Measurements from ENCODE around the gene FOXD4L6.
"Not testable (repeated sequence)": the region's sequence is repeated elsewhere in the genome, so short reads cannot be mapped to it uniquely, and the experiment has no call there.

The FOXD4L6 gene

DNA sequence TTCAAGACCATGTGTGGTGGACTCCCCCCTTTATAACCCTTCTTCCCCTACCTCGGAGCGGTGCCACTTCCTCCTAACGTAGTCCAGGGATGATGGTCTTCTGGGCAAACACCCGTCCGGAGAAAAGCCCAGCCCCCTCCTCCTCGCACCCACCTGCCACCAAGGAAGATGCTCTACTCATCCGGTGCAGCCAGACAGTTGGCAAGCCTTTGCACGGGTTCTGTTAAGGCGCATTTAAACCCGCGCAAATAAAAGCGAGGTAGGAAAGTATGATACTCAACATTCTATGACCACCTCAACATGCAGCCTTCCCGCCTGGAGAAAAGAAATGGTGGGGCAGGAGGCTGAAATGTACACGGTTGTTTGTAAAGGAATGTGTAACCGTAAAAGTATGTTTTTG, at the start of gene FOXD4L6:
Gene FOXD4L6, minus strand, starts transcription at position 101 of the 400 bp plus-strand sequence. CDS start 298 bp downstream, outside the sequence.
- DNase-seq: not testable (repeated sequence)

DNA sequence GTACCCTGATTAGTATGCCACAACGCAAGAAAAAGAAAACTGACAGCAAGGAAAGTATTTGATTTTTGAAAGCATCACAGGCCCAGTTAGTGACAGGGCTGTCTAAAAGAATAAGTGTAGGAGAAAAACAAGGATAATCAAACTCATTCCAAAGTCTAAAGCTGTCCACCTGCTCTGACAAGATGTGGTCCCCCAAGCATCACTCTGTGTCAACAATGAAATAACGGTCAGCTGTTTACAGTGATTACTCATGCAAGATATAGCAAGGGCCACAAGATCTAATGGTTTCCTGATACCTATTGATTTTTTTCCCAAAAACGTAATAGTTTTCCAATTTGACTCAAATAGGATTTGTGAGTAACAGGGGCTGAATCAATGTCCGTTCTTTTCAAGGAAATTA, 46.5 kb upstream of the FOXD4L6 start:
- not testable (repeated sequence) for DNase-seq

DNA sequence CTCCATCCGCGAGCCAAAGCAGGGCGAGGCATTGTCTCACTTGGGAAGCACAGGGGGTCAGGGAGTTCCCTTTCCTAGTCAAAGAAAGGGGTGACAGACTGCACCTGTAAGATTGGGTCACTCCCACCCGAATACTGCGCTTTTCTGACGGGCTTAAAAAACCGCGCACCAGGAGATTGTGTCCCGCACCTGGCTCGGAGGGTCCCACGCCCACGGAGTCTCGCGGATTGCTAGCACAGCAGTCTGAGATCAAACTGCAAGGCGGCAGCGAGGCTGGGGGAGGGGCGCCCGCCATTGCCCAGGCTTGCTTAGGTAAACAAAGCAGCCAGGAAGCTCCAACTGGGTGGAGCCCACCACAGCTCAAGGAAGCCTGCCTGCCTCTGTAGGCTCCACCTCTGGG, 21.6 kb upstream of the FOXD4L6 start:
- not testable (repeated sequence) for DNase-seq

DNA sequence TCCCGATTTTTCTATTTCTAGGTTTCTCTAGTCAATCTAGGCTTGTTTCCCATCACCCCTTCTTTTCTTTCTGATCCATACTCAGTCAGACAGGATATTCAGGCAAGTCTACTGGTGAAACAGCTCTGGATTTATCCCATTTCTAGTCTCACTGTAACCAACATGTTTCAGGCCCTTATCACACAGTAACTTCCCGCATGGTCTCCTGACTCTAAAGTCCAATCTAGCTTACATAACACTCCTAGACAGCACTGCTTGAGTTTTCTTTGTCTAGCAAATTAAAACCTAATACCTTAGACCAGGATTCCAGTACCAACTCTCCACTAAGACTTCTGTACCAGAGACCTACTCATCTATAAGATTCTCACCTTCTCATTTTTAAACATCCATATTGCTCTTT, 13.4 kb upstream of the FOXD4L6 start:
- DNase-seq: not testable (repeated sequence)

DNA sequence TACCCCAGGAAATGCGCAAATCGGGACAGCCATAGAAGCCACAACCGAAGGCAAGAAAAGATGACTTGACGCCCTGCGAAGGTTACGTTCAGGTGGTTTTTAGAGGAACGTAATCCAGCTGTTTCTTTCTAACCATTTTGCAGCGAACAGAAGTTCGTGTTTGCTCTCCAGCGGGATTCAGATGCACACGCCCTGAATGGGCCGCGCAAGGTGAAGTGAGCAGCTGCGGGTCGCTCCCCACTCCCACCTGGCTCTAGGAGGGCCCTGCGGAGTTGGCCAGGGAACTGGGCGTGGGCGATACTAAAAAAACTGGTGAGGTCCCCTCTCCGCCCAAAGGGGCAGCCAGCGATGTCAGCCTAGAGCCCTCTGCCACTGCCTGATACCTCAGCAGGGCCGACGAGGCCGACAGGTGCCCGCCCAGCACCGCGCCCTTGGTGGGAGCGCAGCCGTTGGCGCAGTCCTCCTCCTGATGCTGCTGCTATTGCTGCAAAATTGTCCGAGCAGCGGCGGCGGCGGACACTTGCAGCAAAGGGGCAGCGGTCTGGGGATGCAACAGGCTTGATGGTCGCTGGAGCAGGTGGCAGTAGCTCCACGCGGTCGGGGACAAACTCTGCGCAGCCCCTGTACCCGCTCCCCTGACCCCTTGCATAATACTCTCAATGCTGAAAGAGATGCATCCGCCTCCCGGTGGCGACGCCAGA, 1.6 kb downstream of the FOXD4L6 start:
- DNase-seq: not testable (repeated sequence)

DNA sequence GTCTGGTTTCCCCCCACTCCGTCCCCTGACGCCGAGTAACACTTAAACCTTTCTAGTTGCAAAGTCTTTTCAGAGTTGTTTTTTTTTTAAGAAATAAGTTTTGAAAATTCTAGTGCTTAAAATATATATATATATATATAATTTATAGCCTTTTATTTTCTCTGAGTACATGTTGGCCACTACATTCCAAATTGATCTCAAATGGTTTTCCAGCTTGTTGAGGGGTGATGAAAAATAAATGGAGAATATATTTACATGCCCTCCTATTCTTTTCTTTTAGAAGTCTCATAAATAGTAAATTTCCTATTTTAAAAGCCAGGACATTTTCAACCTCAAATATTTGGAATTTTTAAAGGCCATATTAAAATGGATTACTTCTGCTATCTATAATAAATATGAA, 2.5 kb downstream of the FOXD4L6 start:
- not testable (repeated sequence) for DNase-seq

DNA sequence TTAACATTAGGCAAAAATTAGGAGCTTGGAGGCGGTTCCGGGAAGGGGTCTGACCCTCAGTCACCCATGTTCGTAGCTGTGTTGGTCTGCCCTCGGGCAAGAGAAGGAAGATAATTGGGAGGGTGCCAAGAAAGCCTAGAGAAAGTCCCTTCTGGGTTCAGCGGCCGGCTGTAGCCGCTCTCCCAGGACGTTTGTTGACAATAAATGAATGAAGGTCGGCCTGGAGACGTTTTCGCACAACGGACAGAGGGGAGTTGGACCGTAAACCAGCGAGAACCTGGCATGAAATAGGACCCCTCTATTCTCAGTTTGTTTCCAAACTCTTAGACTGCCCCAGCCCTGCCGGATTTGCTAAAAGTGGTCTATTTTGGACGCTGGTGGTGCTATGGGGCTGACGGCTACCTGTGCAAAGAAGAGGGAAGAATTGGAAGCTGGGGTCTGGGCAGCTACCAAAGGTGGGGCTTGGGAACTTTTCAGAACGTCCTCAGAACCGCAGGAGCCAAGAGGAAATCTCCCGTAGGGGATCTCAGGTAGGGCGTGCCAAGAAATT, 3.3 kb downstream of the FOXD4L6 start:
- DNase-seq: not testable (repeated sequence)

DNA sequence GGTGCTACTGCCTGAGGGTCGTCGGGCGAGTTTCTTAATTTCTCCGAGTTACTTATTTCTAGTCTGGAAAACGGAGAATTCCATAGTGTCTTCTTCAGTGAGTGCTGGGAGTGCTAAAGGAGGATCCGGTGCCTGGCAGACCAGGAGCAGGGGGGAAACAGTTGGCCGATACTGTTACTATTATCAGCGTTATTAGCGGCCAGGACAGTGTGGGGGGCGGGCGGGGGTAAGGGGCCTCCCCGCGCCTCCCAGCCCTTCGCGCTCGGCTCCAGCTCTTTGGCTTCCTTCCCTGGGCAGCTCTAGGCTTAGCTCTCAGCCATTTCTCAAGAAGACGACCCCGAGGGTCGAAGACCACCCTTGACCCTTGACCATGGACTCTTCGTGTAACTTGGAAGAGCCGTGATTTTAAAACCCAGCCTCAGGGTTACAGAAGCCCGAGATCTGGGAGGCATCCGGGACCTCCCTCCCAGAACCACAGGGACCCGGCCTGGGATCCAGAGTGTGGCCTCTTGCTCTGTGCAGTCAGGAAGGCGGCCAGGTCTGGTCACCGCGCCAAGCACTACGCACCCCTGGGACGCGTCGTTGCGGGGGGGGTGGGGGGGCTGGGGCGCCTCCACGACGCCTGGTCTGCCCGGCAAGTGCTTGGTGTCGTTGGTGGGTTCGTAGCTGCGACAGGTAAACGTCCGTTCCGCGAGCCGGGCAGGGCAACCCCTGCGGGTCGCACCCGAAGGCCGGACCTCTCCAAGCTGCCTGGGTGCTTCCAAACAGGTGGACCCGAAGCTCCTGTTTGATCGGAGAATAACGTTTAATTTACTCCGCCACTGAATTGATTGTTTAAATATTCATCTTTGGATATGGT, 4.0 kb downstream of the FOXD4L6 start:
- DNase-seq: not testable (repeated sequence)

DNA sequence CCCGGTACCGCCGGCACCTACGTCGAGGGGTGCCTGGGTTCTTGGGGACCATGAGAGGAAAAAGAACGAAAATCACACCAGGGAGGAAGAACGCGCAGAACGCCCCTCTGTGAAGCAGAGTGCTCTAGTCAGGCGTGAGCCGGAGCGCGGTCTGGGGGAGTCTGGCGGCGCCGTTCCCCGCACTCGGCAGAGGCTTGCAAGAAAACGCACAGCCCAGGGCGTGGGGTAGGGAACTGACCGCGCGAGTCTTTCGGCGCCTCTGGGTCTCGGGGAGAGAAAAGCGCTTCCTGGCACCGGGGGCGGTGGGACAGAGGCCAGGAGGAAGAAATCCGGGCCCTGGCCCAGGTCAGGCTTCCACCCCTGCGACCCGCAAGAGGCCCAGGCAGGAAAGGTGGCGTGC, 4.7 kb downstream of the FOXD4L6 start:
- DNase-seq: not testable (repeated sequence)

DNA sequence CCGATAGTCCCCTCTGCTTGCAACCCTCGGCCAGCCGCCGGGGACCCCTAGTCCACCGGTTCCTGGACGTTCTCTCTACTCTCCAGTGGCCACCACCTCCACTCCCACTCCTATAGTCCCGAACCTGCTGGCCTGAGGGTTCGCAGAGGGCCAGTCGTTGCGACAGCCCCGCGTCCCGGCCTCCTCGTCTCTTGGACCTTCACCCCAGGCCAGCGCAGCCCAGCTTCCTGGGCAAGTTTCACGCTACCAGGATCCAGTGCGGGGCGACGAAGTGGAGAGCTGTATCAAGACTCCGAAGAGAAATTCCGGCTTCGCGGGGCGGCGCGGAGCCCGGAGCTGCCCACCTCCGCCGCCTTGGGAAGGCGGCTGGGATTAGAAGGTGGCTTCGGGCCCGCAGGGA, 5.1 kb downstream of the FOXD4L6 start:
- not testable (repeated sequence) for DNase-seq

DNA sequence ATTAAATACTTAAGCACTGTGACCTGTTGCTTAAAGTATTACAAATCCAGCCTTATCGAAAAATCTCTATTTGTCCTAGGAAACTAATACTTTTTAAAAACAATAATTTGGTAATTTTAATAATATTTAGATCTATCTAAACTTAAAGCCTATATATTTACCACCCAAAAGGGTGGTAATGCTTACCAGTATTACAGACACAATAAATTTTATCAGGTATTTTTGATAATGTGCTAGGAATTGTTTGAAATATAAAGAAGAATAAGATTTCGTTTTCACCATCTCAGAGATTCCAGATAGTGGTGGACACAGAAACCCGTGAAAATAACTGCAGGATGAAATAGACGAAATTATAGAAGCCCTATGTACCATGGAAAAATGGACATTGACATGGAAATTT, 7.8 kb downstream of the FOXD4L6 start:
- not testable (repeated sequence) for DNase-seq

DNA sequence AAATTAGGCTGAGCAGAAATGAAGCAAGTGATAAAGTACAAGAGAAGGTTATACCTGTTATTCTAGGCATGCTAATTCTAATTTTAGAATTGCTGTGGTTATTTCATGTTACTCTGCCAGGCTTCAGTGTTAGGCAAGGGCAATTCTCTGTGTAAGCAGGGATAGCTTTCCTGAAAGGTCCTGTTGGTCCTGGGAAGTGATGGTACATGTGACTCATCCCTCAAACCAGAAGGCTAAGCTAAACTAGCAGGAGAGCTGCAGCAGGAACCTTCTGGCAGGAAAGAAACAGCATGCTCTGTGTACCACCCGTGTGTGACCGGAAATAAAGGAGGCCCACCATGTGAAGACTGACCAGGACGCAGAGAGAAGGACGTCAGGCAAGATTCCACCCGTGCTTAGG, 8.8 kb downstream of the FOXD4L6 start:
- DNase-seq: not testable (repeated sequence)

DNA sequence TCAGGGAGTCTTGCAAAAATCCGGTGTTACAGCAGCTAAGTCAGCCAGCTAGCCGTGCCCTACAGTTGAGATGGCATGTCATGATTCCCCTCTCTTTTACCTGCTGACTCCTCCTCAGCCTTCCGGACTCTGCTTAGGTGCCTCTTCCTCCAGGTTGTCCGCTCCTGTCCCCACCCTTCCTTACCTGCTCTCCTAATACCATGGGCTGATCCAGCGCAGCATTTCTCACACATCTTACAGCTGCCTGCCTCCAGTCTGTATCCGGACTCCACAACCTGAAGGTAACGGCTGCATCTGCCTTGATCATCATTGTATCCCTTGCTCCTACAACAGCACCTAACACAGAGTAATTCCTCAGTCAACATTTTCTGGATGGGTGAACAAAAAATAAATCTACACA, 9.2 kb downstream of the FOXD4L6 start:
- DNase-seq: not testable (repeated sequence)

DNA sequence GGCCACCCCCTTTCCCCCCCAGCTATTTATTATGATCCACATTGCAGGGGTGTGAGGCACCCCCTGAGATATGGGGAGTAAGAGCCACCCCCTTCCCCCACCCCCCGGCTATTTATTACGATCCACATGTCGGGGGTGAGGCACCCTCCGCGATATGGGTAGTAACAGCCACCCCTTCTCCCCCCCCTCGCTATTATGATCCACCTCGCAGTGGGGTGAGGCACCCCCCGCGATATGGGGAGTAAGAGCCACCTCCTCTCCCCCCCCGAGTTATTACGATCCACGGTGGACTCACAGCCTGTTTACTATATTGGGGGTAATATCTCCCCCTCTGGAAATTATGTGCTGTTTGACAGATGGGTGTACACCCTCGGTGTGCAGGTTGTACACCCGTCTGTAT, 15.1 kb downstream of the FOXD4L6 start:
- DNase-seq: not testable (repeated sequence)

DNA sequence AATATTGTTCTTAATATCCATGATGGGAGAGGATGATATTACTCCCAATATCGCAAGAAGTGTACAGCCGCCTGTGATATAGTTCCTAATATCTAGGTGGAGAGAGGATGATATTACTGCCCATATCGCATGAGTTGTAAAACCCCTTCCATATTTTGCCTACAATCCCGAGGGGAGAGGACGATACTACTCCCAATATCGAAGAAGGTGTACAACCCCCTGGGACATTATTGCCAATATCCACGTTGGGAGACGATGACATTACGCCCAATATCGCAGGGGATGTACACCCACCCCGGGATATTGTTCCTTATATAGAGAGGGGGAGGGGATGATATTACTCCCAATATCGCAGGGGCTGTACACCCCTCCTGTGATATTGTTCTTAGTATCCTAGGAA, 17.1 kb downstream of the FOXD4L6 start:
- DNase-seq: not testable (repeated sequence)

DNA sequence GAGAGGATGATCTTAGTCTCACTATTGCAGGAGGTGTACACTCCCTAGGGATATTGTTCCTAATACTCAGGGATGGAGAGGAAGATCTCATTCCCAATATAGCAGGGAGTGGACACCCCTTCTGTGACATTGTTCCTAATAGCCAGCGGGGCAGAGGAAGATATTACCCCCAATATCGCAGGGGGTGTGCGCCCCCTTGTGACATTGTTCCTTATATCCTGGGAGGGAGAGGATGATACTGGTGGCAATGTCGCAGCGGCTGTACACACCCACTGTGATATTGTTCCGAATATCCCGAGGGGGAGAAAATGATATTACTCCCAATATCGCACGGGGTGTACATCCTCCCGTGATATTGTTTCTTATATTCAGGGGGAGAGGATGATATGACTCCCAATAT, 17.6 kb downstream of the FOXD4L6 start:
- not testable (repeated sequence) for DNase-seq

DNA sequence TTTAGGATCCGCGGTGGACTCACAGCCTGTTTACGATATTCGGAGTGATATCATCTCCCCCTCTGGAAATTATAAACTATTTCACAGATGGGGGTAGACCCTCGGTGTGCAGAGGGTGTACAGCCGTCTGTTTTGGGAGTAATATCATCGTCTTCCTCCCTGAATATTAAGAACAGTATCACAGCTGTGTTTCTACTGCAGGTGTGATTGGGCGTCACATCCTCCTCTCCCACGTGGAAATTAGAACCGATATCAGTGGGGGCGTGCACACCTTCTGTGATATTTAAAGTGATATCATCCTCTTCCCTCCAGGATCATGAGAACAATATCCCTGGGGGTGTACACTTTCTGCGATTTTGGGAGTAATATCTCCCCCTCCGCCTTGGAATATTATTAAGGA, 19.2 kb downstream of the FOXD4L6 start:
- DNase-seq: not testable (repeated sequence)

DNA sequence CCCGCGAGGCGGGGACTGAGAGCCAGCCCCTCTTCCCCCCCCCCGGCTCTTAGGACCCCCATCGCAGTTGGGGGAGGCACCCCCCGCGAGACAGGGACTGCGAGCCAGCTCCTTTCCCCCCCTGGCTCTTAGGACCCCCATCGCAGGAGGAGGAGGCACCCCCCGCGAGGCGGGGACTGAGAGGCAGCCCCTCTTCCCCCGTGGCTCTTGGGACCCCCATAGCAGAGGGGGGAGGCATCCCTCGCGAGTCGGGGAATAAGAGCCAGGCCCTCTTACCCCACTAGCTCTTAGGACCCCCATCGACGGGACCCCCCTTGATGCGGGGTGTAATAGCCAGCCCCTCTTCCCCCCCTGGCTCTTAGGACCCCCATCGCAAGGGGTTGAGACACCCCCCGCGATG, 19.7 kb downstream of the FOXD4L6 start:
- not testable (repeated sequence) for DNase-seq

DNA sequence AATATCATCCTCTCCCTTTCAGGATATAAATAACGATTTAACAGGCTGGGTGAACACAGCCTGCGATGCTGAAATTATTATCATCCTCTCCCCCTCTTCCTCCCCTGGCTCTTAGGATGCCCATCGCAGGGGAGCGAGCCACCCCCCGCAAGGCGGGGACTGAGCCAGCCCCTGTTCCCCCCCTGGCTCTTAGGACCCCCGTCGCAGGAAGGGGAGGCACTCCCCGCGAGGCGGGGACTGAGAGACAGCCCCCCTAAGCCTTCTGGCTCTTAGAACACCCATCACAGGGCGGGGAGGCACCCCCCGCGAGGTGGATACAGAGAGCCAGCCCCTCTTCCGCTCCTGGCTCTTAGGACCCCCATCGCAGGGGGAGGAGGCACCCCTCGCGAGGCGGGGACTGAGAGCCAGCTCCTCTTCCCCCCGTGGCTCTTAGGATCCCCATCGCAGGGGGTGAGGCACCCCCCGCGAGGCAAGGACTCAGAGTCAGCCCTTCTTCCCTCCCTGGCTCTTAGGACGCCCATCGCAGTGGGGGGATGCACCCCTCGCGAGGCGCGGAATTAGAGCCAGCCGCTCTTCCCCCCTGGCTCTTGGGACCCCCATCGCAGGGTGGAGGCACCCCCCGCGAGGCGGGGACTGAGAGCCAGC, 21.9 kb downstream of the FOXD4L6 start:
- DNase-seq: not testable (repeated sequence)

DNA sequence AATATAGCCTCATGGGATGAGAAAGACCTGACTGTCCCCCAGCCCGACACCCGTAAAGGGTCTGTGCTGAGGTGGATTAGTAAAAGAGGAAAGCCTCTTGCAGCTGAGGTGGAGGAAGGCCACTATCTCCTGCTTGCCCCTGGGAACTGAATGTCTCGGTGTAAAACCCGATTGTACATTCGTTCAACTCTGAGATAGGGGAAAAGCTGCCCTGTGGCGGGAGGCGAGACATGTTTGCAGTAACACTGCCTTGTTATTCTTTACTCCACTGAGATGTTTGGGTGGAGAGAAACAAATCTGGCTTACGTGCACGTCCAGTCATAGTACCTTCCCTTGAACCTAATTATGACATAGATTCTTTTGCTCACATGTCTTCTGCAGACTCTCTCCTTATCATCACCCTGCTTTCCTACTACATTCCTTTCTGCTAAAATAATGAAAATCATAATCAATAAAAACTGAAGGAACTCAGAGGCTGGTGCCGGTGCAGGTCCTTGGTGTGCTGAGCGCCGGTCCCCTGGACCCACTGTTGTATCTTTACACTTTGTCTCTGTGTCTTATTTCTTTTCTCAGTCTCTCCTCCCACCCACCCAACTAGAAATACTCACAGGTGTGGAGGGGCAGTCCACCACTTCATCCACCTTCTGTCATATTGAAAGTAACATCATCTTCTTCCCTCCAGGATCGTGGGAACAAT, 22.8 kb downstream of the FOXD4L6 start:
- not testable (repeated sequence) for DNase-seq

DNA sequence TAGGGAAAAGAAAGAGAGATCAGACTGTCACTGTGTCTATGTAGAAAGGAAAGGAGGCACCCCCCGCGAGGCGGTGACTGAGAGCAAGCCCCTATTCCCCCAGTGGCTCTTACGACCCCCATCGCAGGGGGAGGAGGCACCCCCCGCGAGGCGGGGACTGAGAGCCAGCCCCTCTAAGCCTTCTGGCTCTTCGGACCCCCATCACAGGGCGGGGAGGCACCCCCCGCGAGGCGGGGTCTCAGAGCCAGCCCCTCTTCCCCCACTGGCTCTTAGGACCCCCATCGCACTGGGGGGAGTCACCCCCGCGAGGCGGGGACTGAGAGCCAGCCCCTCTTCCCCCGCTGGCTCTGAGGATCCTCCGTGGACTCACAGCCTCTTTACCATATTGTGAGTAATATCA, 23.9 kb downstream of the FOXD4L6 start:
- not testable (repeated sequence) for DNase-seq

DNA sequence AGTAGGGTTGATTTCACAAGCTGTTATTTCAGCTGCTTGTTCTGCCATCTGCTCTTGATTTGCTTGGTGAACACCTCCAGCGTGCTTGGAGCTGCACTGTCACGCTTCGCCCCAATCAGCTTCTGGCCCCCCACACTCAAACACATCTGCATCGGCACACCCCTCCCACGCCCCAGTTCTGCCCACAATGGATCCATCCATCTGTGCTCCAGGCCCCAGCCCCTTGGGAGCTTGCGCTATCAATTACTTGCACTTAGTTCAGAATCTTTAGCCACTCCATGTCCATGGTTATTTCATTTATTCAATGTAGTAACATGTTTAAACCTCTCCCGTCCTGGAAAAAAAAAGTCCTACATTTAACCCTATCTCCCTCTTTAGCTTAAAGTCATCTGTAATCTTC, 28.0 kb downstream of the FOXD4L6 start:
- not testable (repeated sequence) for DNase-seq
